GM12878 (cell line): ENCODE data around the gene SDHAF1.

Experiments used
- ASH2L ChIP-seq: fragments of 300-600, 200-600 bp; sonication (generic); IDR thresholded peaks from 2 replicates; pipeline ENCODE4 v1.6.1; 2017; ENCODE audit warnings: low read depth, mild to moderate bottlenecking, borderline replicate concordance
- CREB1 ChIP-seq: IDR thresholded peaks from 2 replicates; pipeline ENCODE4 v1.6.1; 2012; ENCODE audit warnings: low read depth, mild to moderate bottlenecking, inconsistent platforms
- CTCF ChIP-seq, 3 experiments: IDR thresholded peaks in 2 of 3; conservative IDR thresholded peaks in 1 of 3; 2 replicates each; pipeline ENCODE4 v1.5.1; 2011; ENCODE audit warnings: low read depth in 3 of 3, low read length in 3 of 3, mild to moderate bottlenecking in 3 of 3, control low read depth in 2 of 3, moderate library complexity in 2 of 3, inconsistent platforms in 1 of 3, mixed read lengths in 1 of 3; ENCODE audit not compliant: control insufficient read depth in 2 of 3, insufficient read depth in 1 of 3; ENCODE audit errors: extremely low read depth in 1 of 3
- DPF2 ChIP-seq: fragments of 450-650 bp; IDR thresholded peaks from 2 replicates; pipeline ENCODE4 v1.6.1; 2017; ENCODE audit warnings: mild to moderate bottlenecking
- FOS ChIP-seq: IDR thresholded peaks from 3 replicates; pipeline ENCODE4 v1.6.1; 2011; ENCODE audit warnings: borderline replicate concordance; ENCODE audit not compliant: insufficient read length; ENCODE audit errors: extremely low read depth
- FOXK2 ChIP-seq: fragments of 450-650 bp; IDR thresholded peaks from 2 replicates; pipeline ENCODE4 v1.6.1; 2017; ENCODE audit warnings: mild to moderate bottlenecking, moderate library complexity
- MAX ChIP-seq: IDR thresholded peaks from 2 replicates; pipeline ENCODE4 v1.6.1; 2012; ENCODE audit warnings: low read depth, low read length, improper control_type of control experiment
- RELA ChIP-seq: fragments of 450-650 bp; IDR thresholded peaks from 2 replicates; pipeline ENCODE4 v1.8.0; 2014; ENCODE audit warnings: borderline replicate concordance; ENCODE audit not compliant: partially characterized antibody
- ZNF384 ChIP-seq: IDR thresholded peaks from 2 replicates; pipeline ENCODE4 v1.6.1; 2012; ENCODE audit warnings: low read depth, mild to moderate bottlenecking, low read length, improper control_type of control experiment, borderline replicate concordance
- TF ChIP-seq, protein P1 (sequence below): IDR thresholded peaks from 2 replicates; pipeline ENCODE4 v1.6.1; 2012; ENCODE audit warnings: low read depth, low read length, improper control_type of control experiment
- TF ChIP-seq, protein P2 (sequence below): IDR thresholded peaks from 2 replicates; pipeline ENCODE4 v1.6.1; 2012; ENCODE audit warnings: mild to moderate bottlenecking, low read depth, low read length

GRCh38 chr19:36030264-36031148 is 35.5 kb downstream of the SDHAF1 start:
- TF ChIP-seq CTCF (IDR thresholded peaks at IDR 0.05 in 2 of 3, conservative IDR thresholded peaks at IDR 0.05 in 1 of 3; ENCODE audit: control insufficient read depth in 2 of 3, extremely low read depth in 1 of 3, insufficient read depth in 1 of 3, low read depth in 3 of 3, low read length in 3 of 3) = peak in 1 of 3 experiments; percentile 26; a peak in 1 of 6 replicates
- TF ChIP-seq MAX = no peak
- no peak for TF ChIP-seq DPF2
- TF ChIP-seq ASH2L = no peak
- no peak for TF ChIP-seq ZNF384
- TF ChIP-seq, protein P1, sequence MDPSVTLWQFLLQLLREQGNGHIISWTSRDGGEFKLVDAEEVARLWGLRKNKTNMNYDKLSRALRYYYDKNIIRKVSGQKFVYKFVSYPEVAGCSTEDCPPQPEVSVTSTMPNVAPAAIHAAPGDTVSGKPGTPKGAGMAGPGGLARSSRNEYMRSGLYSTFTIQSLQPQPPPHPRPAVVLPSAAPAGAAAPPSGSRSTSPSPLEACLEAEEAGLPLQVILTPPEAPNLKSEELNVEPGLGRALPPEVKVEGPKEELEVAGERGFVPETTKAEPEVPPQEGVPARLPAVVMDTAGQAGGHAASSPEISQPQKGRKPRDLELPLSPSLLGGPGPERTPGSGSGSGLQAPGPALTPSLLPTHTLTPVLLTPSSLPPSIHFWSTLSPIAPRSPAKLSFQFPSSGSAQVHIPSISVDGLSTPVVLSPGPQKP = no peak
- TF ChIP-seq, protein P2, sequence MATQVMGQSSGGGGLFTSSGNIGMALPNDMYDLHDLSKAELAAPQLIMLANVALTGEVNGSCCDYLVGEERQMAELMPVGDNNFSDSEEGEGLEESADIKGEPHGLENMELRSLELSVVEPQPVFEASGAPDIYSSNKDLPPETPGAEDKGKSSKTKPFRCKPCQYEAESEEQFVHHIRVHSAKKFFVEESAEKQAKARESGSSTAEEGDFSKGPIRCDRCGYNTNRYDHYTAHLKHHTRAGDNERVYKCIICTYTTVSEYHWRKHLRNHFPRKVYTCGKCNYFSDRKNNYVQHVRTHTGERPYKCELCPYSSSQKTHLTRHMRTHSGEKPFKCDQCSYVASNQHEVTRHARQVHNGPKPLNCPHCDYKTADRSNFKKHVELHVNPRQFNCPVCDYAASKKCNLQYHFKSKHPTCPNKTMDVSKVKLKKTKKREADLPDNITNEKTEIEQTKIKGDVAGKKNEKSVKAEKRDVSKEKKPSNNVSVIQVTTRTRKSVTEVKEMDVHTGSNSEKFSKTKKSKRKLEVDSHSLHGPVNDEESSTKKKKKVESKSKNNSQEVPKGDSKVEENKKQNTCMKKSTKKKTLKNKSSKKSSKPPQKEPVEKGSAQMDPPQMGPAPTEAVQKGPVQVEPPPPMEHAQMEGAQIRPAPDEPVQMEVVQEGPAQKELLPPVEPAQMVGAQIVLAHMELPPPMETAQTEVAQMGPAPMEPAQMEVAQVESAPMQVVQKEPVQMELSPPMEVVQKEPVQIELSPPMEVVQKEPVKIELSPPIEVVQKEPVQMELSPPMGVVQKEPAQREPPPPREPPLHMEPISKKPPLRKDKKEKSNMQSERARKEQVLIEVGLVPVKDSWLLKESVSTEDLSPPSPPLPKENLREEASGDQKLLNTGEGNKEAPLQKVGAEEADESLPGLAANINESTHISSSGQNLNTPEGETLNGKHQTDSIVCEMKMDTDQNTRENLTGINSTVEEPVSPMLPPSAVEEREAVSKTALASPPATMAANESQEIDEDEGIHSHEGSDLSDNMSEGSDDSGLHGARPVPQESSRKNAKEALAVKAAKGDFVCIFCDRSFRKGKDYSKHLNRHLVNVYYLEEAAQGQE = no peak
- no peak for TF ChIP-seq CREB1
- TF ChIP-seq FOS = no peak
- TF ChIP-seq RELA = no peak
- TF ChIP-seq FOXK2 = no peak
